HG03103 (cell line): ENCODE results near the gene FAM168B.

ENCODE experiments used
- ATAC-seq: cut with Tn5 transposase; IDR thresholded peaks from one replicate; pipeline ENCODE4 v1.9.1; 2021; ENCODE audit warnings: low read depth; ENCODE audit not compliant: unreplicated experiment

Gene FAM168B

DNA sequence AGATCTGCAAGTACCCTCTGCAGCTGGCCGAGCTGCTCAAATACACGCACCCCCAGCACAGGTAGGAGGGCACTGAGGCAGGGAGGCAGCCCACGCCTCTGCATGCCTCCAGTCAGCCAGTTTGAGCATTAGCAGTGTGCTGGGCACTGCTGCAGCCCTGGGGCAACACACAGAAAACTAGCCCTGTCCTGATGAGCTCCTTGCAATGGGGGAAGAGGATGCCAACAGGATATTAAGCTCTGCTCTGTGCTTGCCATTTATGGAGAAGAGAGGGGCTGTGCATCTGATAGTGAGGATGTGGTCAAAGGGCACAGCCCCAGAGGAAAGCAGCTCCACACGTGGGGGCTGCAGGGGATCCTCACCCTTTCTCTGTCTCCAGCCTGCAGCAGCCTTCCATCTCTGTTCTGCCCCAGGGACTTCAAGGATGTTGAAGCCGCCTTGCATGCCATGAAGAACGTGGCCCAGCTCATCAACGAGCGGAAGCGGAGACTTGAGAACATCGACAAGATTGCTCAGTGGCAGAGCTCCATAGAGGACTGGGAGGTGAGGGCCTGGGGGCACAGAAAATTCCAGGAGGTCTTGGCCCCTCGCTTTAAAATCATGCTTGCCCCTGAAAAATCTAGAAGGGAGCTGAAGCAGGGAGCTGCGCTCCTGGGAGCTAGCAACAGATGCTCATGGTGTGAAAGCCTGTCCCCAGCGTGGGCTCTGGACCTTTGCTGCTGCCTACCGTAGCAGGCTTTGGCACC lies 51.7 kb downstream of the FAM168B start:
- ATAC-seq = no peak

DNA sequence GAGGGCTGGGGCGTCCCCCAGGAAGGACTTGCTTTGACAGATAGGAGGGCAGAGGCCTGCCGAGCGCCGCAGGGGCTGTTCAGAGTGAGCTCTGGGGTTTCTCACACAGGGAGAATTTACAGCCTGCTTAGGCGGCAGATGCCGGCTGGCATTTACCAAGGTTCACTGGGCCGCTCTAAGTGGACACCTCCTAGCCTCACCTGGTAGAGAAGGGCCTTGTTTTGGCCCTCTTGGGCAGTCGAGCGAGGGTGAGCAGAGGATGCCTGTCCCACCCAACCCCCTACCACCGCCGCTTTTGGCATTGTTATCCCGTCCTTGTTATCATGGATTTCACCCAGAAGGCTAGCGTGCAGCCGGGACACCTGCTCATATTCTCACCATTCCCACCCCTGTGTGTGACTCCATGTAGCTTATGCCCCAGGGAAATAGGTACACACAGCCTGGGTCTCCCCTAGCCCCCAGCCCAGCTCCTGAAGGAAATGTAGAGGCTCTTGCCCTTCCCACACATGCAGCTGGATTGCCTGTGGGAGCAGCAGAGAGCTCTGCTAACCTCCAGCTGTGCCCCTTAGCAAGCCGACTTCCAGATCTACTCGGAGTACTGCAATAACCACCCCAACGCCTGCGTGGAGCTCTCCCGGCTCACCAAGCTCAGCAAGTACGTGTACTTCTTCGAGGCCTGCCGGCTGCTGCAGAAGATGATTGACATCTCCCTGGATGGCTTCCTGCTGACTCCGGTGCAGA lies 52.4 kb downstream of the FAM168B start:
- ATAC-seq = no peak

- no peak for ATAC-seq
Measured at GRCh38 chr2:131039908-131040660, 53.2 kb downstream of the FAM168B start.

GRCh38 chr2:131039535-131039907 lies 53.7 kb downstream of the FAM168B start:
- ATAC-seq = no peak

DNA sequence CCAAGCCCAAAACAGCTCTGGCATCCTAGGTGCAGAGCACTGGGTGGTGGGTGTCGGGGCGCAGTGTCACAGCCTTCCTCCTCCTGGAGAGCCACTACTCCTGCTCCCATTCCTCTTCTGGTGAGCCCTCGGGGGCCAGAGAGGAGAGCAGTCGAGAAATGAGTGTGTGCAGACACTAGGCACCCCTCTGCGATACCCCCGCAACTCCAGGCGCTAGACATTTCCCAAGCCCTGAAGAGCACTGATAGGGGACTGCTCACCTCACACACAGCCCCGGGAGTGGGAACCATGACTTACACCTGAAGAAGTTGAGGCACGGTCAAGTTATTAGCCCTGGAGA lies 54.2 kb downstream of the FAM168B start:
- ATAC-seq = no peak

DNA sequence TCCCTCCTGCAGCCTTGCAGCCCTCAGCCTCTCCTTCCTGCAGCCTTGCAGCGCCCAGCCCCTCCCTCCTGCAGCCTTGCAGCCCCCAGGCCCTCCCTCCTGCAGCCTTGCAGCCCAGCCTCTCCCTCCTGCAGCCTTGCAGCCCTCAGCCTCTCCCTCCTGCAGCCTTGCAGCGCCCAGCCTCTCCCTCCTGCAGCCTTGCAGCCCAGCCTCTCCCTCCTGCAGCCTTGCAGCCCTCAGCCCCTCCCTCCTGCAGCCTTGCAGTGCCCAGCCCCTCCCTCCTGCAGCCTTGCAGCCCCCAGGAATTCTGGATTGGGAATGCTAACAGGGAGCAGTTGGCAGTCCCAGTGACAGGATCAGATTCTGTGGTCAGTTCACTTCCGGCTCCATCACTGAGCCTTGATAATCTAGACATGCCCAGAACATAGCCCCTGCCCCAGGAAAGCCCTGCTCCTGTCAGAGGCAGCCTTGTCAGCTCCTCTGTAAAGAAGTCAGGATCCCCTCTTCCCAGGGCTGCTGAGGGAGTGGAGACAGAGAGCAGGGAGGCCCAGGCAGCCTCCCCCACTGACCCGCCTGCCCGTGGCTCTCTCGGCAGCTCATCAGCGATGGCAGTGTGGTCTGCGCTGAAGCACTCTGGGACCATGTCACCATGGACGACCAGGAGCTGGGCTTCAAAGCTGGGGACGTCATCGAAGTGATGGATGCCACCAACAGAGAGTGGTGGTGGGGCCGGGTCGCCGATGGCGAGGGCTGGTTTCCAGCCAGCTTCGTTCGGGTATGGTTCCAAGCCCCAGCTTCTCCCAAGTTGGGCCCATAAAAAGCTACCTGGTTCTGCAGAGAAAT lies 54.8 kb downstream of the FAM168B start:
- ATAC-seq = no peak

GRCh38 chr2:131037398-131038257 lies 55.6 kb downstream of the FAM168B start:
- ATAC-seq = no peak

GRCh38 chr2:131036696-131037397 lies 56.4 kb downstream of the FAM168B start:
- no peak for ATAC-seq

- ATAC-seq = no peak
Measured at GRCh38 chr2:131036269-131036668, 57.0 kb downstream of the FAM168B start.

DNA sequence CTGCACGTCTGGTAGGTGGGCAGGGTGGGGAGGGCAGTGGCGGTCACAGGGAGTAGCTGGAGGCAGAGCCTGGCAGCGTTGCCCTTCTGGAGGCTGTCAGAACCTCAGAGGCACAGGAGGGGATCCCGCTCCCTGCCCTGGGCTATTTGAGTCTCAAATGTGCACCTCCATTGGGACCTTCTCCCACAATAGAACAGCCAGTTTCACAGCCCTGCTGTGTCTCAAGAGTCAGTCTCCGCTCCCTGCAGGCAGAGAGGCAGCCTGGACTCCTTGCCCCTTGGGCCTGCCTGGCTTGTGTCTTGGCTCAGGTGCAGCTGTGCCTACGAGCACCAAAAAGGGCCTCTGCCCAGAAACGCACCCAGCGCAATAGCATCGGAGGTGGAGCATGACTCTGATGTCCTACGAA lies 57.4 kb downstream of the FAM168B start:
- no peak for ATAC-seq

DNA sequence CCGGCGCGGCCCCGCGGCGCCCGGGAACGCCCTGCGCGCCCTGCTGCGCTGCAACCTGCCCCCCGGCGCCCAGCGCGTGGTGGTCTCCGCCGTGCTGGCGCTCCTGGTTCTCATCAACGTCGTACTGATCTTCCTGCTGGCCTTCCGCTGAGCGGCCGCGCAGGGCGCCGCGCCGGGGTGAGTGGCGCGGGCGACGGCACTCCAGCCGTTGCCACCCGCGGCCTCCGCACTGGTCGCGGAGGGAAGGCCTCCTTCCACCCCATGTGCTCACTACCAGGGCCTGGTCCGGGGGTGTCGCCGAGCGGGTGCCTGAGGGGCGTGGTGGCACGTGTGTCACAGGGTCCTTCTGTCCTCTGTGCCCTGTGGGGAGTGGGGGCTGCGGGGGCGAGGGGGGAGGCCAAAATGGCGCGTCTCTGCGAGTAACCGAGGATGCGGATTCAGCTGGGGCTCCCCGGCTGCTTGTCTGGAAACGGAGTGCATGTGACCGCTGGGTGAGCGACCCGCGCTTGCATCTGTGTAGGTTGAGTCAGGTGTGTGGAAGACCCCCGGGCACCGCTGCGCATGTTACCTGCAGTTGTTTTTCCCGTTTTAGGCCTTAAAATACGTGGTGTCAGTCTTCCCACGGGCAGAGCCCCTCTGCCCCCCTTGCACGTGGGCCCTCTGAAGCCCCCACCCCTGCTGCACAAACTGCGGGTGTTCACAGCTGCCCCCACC lies 58.0 kb downstream of the FAM168B start:
- ATAC-seq = no peak

DNA sequence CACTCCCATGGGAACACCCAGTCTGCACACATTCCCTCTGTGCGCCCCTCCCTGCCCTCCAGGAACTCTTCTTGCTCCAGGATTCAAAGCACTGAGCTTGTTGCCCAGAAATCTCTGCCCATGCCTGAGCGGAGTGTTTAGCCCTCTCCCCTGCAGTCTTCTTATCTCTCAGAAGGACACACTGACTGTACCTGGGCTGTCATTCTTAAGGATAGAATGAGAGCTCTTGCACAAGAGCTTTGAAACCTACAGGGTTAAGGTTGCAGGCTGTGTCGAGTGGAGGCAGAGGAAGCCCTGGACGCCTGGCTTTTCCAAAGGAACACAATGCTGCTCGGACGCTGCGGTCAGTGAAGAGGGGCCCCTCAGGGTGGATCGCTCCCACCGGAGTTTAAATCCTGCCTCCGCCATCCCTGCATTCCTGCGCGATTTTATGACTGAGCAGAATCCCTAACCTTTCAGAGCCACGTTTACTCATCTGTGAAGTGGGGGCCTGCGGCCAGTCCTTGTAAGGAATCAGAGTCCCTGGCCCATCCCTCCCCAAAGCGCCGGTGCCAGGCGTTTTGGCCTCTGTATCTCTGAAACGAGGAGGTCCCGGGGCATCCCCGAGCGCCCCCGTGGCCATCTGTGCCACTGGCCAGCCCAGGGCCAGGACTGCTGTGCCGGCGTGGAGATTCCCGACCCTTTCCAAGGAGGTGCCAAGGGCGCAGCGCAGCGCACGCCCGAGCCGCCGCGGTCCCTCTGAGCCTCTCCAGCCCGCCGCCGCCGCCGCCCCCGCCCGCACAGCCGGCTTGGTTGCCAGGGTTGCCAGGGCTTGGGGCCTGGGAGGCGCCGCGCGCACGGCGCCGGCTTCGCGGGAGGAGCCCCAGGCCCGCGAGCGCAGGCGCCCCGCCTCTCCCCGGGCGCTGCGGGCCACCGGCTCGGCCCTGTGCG lies 58.9 kb downstream of the FAM168B start:
- no peak for ATAC-seq

DNA sequence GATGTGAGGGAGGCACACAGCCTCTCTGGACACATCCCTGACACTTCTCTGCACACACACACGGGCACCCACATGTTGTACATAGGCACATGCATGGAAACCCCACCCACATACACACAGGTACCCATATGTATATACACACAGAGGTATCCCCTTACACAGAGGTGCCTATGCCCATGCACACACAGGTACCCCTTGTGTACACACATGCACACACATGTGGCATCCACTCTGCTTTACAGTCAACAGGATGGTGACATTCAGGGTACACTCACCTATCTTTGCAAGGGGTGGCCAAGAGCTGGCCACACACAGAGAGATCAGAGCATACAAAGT lies 59.5 kb downstream of the FAM168B start:
- ATAC-seq = no peak

DNA sequence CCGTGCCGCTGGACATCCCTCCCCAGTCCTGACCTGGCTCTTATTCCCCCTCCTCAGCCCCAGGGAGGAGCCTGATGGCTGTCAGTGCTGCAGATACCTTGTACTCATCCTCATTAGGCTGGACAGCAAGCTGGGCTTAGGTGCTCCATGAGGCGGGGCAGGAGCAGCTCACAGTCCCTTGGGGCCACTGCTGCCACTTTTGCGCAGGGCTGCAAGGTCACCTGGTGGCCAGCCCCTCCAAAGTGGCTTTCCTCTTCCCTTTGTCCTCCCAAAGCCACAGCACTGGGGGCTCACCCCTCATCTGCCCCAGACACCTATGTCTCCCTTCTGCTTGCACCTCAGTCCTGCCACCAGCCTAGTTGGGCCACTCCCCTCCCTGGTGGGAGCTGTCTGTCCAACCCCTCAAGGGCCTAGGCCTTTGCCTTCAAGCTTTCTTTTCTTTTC lies 60.8 kb downstream of the FAM168B start:
- no peak for ATAC-seq

GRCh38 chr2:131031875-131032274 lies 61.4 kb downstream of the FAM168B start:
- no peak for ATAC-seq

DNA sequence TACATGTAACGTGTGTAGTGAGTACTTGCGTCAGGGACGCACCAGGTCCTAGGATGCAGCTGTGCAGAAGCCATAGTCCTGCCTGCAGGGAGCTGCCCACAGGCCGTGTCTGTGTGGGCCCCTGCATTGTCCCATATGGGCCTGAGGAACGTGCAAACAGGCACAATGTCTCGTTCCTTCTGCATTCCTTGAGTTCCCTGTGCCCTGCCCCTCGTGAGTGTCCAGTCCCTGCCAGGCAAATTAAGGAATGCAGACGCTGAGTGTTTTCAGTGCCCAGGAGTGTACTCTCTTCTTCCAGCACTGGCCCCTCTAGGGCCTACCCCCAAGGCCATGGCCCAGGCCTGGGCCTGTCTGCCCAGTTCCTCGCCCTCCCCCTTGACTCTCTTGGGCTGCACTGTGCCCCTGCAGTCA lies 61.8 kb downstream of the FAM168B start:
- no peak for ATAC-seq

DNA sequence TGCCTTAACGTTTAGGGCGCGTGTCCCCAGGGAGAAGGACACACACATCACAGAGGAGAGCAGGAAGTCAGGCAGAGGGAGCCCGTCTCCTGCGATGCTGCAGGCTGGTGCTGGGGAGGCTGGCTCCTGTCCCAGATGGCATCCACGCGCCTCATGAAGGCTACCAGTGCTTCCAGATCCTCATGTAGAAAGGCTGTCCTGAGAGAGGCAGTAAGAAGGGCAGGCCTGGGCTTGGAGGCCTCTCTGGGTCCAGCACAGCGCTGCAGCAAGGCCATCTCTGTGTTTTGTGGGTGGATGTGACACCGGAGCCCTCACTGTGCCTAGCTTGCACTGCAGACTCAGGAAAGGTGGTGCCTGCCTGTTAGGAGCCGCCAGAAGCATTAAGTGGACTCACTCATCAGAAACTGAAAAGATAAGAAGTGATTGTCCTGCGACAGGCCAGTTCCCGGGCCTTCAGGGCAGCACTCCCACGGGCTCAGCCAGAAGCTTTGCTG lies 62.7 kb downstream of the FAM168B start:
- ATAC-seq = no peak
